ENCODE results near the gene ST8SIA6. TPM values are rescaled to one million over a fixed set of nuclear protein-coding genes. Genes with fewer than 3 reads are reported as not detected.

Gene ST8SIA6
- total and polyA plus RNA-seq, 4 experiments from 2014 or later, result 0.30 to 0.58 (median 0.52) TPM; not detected in 1

DNA sequence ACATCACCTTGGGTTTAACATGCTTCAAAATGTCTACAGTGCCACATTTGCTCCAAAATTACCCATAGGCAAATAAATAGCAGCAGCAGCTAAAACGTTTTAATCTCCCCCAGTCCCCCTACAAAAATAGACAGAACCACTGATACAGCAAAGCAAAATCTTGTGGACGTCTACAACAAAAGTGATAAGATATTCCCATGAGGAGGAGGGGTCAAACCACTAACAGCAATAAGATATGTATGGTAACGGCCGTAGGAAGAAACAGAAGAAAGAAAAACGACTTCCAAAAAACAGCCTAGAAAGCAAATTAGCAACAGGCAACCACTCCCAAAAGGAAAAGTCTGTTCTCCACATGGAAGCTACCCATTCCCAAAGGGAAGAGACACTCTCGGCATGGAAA lies 34.5 kb upstream of the ST8SIA6 start:
- intact Hi-C loops (cut with micrococcal nuclease), result no loop called here
- Histone ChIP-seq H3K9me3 (ENCODE audit: control insufficient read depth in 1 of 2, low read length in 2 of 2) (no peaks in the 10 kb centered on the region), H3K4me1 (ENCODE audit: insufficient read depth, low read length) (no peaks in the 10 kb centered on the region), H3K27me3 (ENCODE audit: insufficient read depth, low read length) (no peaks in the 10 kb centered on the region), H3K4me3 (ENCODE audit: low read length in 2 of 2) (no peak overlapping the region), H3K27ac (ENCODE audit: low read depth, low read length) (no peak overlapping the region), H3K36me3 (ENCODE audit: insufficient read depth, low read length) (no peaks in the 10 kb centered on the region)
- H3K36me3 Mint-ChIP-seq, result peaks cover 0 to 2% of the 10 kb centered on the region in 2 donors
- CTCF ChIA-PET (ENCODE audit: partially characterized antibody), result no interaction called here
- peaks cover 0 to 3% (median 0%) of the 10 kb centered on the region in 8 donors for H3K9me3 Mint-ChIP-seq
- H3K4me1 Mint-ChIP-seq, result no peaks in the 10 kb centered on the region
- H3K27me3 Mint-ChIP-seq, result peaks cover 0 to 2% of the 10 kb centered on the region in 2 donors
- no peak for DNase-seq
- no peak overlapping the region for H3K4me3 Mint-ChIP-seq
- POLR2A ChIA-PET (ENCODE audit: partially characterized antibody), result no interaction called here
- no peak overlapping the region for H3K27ac Mint-ChIP-seq

DNA sequence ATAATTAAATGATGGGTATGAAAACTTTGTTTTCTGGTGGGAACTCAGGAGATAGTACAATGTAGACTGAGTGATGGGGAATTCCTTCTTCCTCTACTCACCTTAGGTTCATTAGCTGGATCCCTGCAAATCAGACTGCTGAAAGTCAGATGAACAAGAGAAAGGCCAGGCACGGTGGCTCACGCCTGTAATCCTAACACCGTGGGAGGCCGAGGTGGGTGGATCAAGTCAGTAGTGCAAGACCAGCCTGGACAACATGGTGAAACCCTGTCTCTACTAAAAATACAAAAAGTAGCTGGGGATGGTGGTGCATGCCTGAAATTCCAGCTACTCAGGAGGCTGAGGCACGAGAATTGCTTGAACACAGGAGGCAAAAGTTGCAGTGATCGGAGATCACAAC lies 28.7 kb upstream of the ST8SIA6 start:
- no peaks in the 10 kb centered on the region for H3K9me3 ChIP-seq (ENCODE audit: control insufficient read depth in 1 of 2, low read length in 2 of 2)
- CTCF ChIA-PET (ENCODE audit: partially characterized antibody), result no interaction called here
- H3K27me3 Mint-ChIP-seq, result peaks cover 7 to 29% of the 10 kb centered on the region in 2 donors
- POLR2A ChIA-PET (ENCODE audit: partially characterized antibody), result no interaction called here
- no peak overlapping the region for H3K27ac Mint-ChIP-seq
- intact Hi-C loops (cut with micrococcal nuclease), result no loop called here
- H3K4me1 Mint-ChIP-seq, result no peaks in the 10 kb centered on the region
- H3K4me3 ChIP-seq (ENCODE audit: low read length in 2 of 2), result no peak overlapping the region
- no peaks in the 10 kb centered on the region for H3K4me1 ChIP-seq (ENCODE audit: insufficient read depth, low read length)
- H3K4me3 Mint-ChIP-seq, result no peak overlapping the region
- peaks cover 0 to 2% of the 10 kb centered on the region in 2 donors for H3K36me3 Mint-ChIP-seq
- no peak overlapping the region for H3K27ac ChIP-seq (ENCODE audit: low read depth, low read length)
- H3K27me3 ChIP-seq (ENCODE audit: insufficient read depth, low read length), result no peaks in the 10 kb centered on the region
- DNase-seq, result no peak
- H3K36me3 ChIP-seq (ENCODE audit: insufficient read depth, low read length), result no peaks in the 10 kb centered on the region
- H3K9me3 Mint-ChIP-seq, result peaks cover 0 to 19% (median 13%) of the 10 kb centered on the region in 8 donors

DNA sequence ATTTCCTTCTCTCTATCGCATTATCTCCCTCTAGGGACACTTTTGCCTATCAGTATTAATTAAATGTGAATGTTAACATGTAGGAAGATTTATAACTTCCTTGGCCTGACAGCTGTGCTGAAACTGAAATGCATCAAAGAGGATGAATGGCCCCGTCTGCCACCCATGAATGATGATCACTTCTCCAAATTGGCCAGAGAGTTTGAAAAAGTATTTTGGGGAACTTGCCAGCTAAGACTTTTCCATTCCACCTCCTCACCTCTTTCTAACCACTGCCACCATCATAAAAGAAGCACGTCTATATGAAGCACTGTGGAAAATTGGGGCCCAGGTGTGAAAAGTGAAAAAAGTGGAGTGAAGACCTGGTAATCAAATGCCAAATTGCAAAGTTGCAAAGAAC lies 25.4 kb upstream of the ST8SIA6 start:
- Histone ChIP-seq H3K4me3 (ENCODE audit: low read length in 2 of 2) (no peak overlapping the region), H3K27ac (ENCODE audit: low read depth, low read length) (no peak overlapping the region), H3K9me3 (ENCODE audit: control insufficient read depth in 1 of 2, low read length in 2 of 2) (no peaks in the 10 kb centered on the region), H3K27me3 (ENCODE audit: insufficient read depth, low read length) (no peaks in the 10 kb centered on the region), H3K4me1 (ENCODE audit: insufficient read depth, low read length) (no peaks in the 10 kb centered on the region), H3K36me3 (ENCODE audit: insufficient read depth, low read length) (no peaks in the 10 kb centered on the region)
- POLR2A ChIA-PET (ENCODE audit: partially characterized antibody), result no interaction called here
- DNase-seq, result no peak
- H3K4me3 Mint-ChIP-seq, result no peak overlapping the region
- peaks cover 0 to under 1% (median 0%) of the 10 kb centered on the region in 4 donors for H3K4me1 Mint-ChIP-seq
- H3K27me3 Mint-ChIP-seq, result peaks cover 12 to 41% of the 10 kb centered on the region in 2 donors
- intact Hi-C loops (cut with micrococcal nuclease), result no loop called here
- H3K9me3 Mint-ChIP-seq, result peaks cover 0 to 16% (median 12%) of the 10 kb centered on the region in 8 donors
- H3K27ac Mint-ChIP-seq, result no peak overlapping the region
- H3K36me3 Mint-ChIP-seq, result no peaks in the 10 kb centered on the region
- CTCF ChIA-PET (ENCODE audit: partially characterized antibody), result no interaction called here

DNA sequence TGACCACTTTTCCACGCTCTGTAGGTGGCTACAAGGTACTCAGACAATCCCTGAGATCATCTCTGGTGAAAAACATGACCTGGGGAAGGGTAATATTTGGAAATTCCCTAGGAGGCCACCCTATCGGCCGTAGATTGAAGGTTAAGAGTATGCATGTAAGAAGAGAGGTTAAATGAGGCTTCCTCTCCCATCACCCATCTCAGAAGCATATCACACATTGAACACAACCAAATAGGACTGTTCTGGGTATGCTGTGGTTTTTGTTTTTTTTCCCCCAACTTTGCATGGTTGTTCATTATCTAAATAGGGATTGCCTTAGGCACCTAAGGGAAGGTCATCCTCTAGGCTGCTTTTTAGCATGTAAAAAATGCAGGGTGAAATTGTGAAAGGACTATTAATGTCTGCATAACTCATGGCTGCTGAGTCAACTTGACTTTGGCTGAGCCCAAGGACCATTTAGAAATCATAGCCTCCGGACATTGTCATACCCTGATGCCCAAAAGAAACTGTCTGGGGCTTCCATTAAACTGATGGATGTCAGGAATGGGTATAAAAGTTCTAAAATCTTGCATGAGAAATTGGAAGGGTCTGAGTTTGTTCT lies 24.7 kb upstream of the ST8SIA6 start:
- peaks cover 14 to 43% of the 10 kb centered on the region in 2 donors for H3K27me3 Mint-ChIP-seq
- intact Hi-C loops (cut with micrococcal nuclease), result no loop called here
- Histone ChIP-seq H3K27ac (ENCODE audit: low read depth, low read length) (no peak overlapping the region), H3K4me3 (ENCODE audit: low read length in 2 of 2) (no peak overlapping the region), H3K27me3 (ENCODE audit: insufficient read depth, low read length) (no peaks in the 10 kb centered on the region), H3K4me1 (ENCODE audit: insufficient read depth, low read length) (no peaks in the 10 kb centered on the region), H3K36me3 (ENCODE audit: insufficient read depth, low read length) (no peaks in the 10 kb centered on the region), H3K9me3 (ENCODE audit: control insufficient read depth in 1 of 2, low read length in 2 of 2) (no peaks in the 10 kb centered on the region)
- H3K27ac Mint-ChIP-seq, result no peak overlapping the region
- ChIA-PET CTCF (ENCODE audit: partially characterized antibody) (no interaction called here), POLR2A (ENCODE audit: partially characterized antibody) (no interaction called here)
- DNase-seq, result no peak
- peaks cover 0 to 16% (median 12%) of the 10 kb centered on the region in 8 donors for H3K9me3 Mint-ChIP-seq
- no peaks in the 10 kb centered on the region for H3K36me3 Mint-ChIP-seq
- peaks cover 0 to 1% (median 0%) of the 10 kb centered on the region in 4 donors for H3K4me1 Mint-ChIP-seq
- H3K4me3 Mint-ChIP-seq, result no peak overlapping the region

DNA sequence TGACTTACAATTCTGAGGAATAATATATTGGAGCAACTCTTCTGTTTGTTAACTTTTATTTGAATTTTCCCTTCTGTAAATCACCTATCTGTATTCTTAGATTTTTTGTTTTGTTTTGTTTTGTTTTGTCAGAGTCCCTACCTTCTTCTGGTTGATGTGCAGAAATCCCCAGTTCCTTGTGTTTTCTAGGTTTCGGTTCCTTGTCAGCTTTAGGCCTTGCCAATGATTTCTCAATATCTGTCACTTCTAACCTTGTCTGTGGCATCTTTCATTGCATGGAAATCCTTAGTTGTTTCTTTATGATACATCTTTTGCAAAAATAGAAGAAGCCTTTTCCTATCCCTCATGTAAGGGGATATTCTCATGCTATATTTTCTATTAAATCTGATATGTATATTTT lies 21.7 kb upstream of the ST8SIA6 start:
- no peak overlapping the region for H3K4me3 ChIP-seq (ENCODE audit: low read length in 2 of 2)
- DNase-seq, result no peak
- no peak overlapping the region for H3K27ac ChIP-seq (ENCODE audit: low read depth, low read length)
- Mint-ChIP-seq H3K4me1 (peaks cover 3 to 10% (median 5%) of the 10 kb centered on the region in 4 donors), H3K27ac (peak overlapping the region in 1 of 7 donors; percentile 61), H3K27me3 (peaks cover 18 to 34% of the 10 kb centered on the region in 2 donors), H3K36me3 (no peaks in the 10 kb centered on the region), H3K4me3 (no peak overlapping the region), H3K9me3 (peaks cover 0 to 7% (median 5%) of the 10 kb centered on the region in 8 donors)
- intact Hi-C loops (cut with micrococcal nuclease), result no loop called here
- POLR2A ChIA-PET (ENCODE audit: partially characterized antibody), result no interaction called here
- CTCF ChIA-PET (ENCODE audit: partially characterized antibody), result interaction anchor here (1.4 kb wide), 1 partner anchor 22 kb away, joined by 4 read pairs; the partner anchor contains the start of gene ST8SIA6
- no peaks in the 10 kb centered on the region for H3K27me3 ChIP-seq (ENCODE audit: insufficient read depth, low read length)
- H3K36me3 ChIP-seq (ENCODE audit: insufficient read depth, low read length), result no peaks in the 10 kb centered on the region
- H3K9me3 ChIP-seq (ENCODE audit: control insufficient read depth in 1 of 2, low read length in 2 of 2), result no peaks in the 10 kb centered on the region
- H3K4me1 ChIP-seq (ENCODE audit: insufficient read depth, low read length), result no peaks in the 10 kb centered on the region

DNA sequence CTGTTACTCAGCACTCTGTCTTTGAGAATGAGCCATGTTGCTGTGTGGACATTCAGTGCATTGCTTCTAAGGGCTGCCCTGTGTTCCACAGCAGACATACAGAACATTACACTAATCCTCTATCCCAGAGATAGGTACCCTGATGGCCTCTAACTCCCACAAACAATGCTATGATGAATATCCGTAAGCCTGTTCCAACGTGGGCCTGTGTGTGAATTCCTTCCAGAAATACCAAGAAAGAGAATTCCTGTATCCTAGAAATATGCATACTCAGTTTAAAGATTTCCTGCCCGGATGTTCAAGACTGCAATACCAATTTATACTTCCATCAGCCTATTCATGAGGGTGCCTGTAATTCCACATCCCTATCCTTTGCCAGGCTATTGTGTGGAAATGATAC lies 21.3 kb upstream of the ST8SIA6 start:
- Mint-ChIP-seq H3K36me3 (no peaks in the 10 kb centered on the region), H3K4me1 (peaks cover 3 to 10% (median 5%) of the 10 kb centered on the region in 4 donors)
- no peak overlapping the region for H3K27ac ChIP-seq (ENCODE audit: low read depth, low read length)

DNA sequence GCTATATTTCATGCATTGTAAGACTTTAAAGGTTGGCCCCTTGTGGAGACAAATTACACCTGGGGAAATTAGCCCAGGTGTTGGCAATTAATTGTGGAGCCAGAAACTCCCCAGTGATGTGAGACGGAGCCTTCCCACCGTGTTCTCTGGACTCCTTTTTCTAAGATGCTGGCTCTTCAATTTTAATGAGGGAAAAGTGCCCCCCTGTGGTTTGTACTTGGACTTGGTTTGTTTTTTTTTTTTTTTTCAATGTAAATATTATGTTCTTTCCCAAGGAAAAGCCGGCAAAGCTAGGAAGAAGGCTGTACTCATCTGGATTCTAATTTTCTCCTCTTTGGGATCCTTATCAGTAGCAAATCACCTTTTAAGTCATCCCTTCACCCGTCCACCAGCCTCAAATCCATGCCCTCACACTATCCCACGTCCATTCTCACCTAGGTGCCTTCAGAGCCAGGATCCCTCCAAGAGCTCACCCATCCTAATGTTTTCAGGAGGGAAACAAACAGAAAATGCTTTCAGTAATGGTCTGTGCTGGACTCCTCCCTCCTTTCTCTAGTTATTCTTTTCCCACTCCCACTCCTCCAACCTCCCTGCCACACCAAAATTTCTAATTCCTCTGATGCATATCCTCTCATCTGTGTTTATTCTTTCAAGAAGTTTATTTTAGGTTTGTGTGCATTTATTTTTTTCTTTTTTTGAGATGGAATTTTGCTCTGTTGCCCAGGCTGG lies 20.4 kb upstream of the ST8SIA6 start:
- H3K27me3 ChIP-seq (ENCODE audit: insufficient read depth, low read length), result no peaks in the 10 kb centered on the region
- intact Hi-C loops (cut with micrococcal nuclease), result no loop called here
- peaks cover 3 to 10% (median 5%) of the 10 kb centered on the region in 4 donors for H3K4me1 Mint-ChIP-seq
- ChIA-PET POLR2A (ENCODE audit: partially characterized antibody) (no interaction called here), CTCF (ENCODE audit: partially characterized antibody) (interaction anchor here (1.4 kb wide), 1 partner anchor 21 kb away, joined by 4 read pairs; the partner anchor contains the start of gene ST8SIA6)
- H3K27ac ChIP-seq (ENCODE audit: low read depth, low read length), result no peak overlapping the region
- peaks cover 18 to 27% of the 10 kb centered on the region in 2 donors for H3K27me3 Mint-ChIP-seq
- H3K27ac Mint-ChIP-seq, result peak overlapping the region in 1 of 7 donors; percentile 68
- peaks cover 0 to 6% (median 2%) of the 10 kb centered on the region in 8 donors for H3K9me3 Mint-ChIP-seq
- no peak overlapping the region for H3K4me3 ChIP-seq (ENCODE audit: low read length in 2 of 2)
- H3K4me1 ChIP-seq (ENCODE audit: insufficient read depth, low read length), result no peaks in the 10 kb centered on the region
- no peaks in the 10 kb centered on the region for H3K36me3 Mint-ChIP-seq
- H3K36me3 ChIP-seq (ENCODE audit: insufficient read depth, low read length), result no peaks in the 10 kb centered on the region
- H3K9me3 ChIP-seq (ENCODE audit: control insufficient read depth in 1 of 2, low read length in 2 of 2), result no peaks in the 10 kb centered on the region
- H3K4me3 Mint-ChIP-seq, result no peak overlapping the region
- no peak for DNase-seq

More for the DNA sequence above, 21.3 kb upstream of the ST8SIA6 start:
- Mint-ChIP-seq H3K9me3 (peaks cover 0 to 3% (median 2%) of the 10 kb centered on the region in 8 donors), H3K4me3 (no peak overlapping the region), H3K27ac (no peak overlapping the region), H3K27me3 (peaks cover 16 to 32% of the 10 kb centered on the region in 2 donors)
- Histone ChIP-seq H3K9me3 (ENCODE audit: control insufficient read depth in 1 of 2, low read length in 2 of 2) (no peaks in the 10 kb centered on the region), H3K4me3 (ENCODE audit: low read length in 2 of 2) (no peak overlapping the region), H3K36me3 (ENCODE audit: insufficient read depth, low read length) (no peaks in the 10 kb centered on the region), H3K4me1 (ENCODE audit: insufficient read depth, low read length) (no peaks in the 10 kb centered on the region), H3K27me3 (ENCODE audit: insufficient read depth, low read length) (no peaks in the 10 kb centered on the region)
- no peak for DNase-seq
- ChIA-PET POLR2A (ENCODE audit: partially characterized antibody) (no interaction called here), CTCF (ENCODE audit: partially characterized antibody) (interaction anchor here (1.4 kb wide), 1 partner anchor 22 kb away, joined by 4 read pairs; the partner anchor contains the start of gene ST8SIA6)
- intact Hi-C loops (cut with micrococcal nuclease), result no loop called here
